Measurements from ENCODE around the gene BRSK2.
"Not testable (repeated sequence)": the region's sequence is repeated elsewhere in the genome, so short reads cannot be mapped to it uniquely, and the experiment has no call there.

BRSK2 gene

GRCh38 chr11:1409852-1410125, 20.1 kb downstream of the BRSK2 start:
- not testable (repeated sequence) for DNase-seq (ENCODE audit: low read depth)

- DNase-seq (ENCODE audit: low read depth) = no peak
Measured at GRCh38 chr11:1410366-1411291, 20.9 kb downstream of the BRSK2 start.

GRCh38 chr11:1411301-1411700, 21.6 kb downstream of the BRSK2 start:
- DNase-seq (ENCODE audit: low read depth) = no peak

GRCh38 chr11:1411739-1412138, 22.0 kb downstream of the BRSK2 start:
- DNase-seq (ENCODE audit: low read depth) = not testable (repeated sequence)

GRCh38 chr11:1412377-1413095, 22.8 kb downstream of the BRSK2 start:
- DNase-seq (ENCODE audit: low read depth) = no peak

- no peak for DNase-seq (ENCODE audit: low read depth)
Measured at GRCh38 chr11:1414650-1415049, 24.9 kb downstream of the BRSK2 start.

- no peak for DNase-seq (ENCODE audit: low read depth)
Measured at GRCh38 chr11:1415631-1416030, 25.9 kb downstream of the BRSK2 start.

- not testable (repeated sequence) for DNase-seq (ENCODE audit: low read depth)
Measured at GRCh38 chr11:1418192-1418795, 28.6 kb downstream of the BRSK2 start.

- no peak for DNase-seq (ENCODE audit: low read depth)
Measured at GRCh38 chr11:1419811-1420210, 30.1 kb downstream of the BRSK2 start.

- no peak for DNase-seq (ENCODE audit: low read depth)
Measured at GRCh38 chr11:1421291-1421690, 31.6 kb downstream of the BRSK2 start.

- DNase-seq (ENCODE audit: low read depth) = no peak
Measured at GRCh38 chr11:1422481-1422880, 32.7 kb downstream of the BRSK2 start.

- DNase-seq (ENCODE audit: low read depth) = no peak
Measured at GRCh38 chr11:1422981-1423380, 33.2 kb downstream of the BRSK2 start.

- not testable (repeated sequence) for DNase-seq (ENCODE audit: low read depth)
Measured at GRCh38 chr11:1423406-1423805, 33.7 kb downstream of the BRSK2 start.

- DNase-seq (ENCODE audit: low read depth) = no peak
Measured at GRCh38 chr11:1425006-1425405, 35.3 kb downstream of the BRSK2 start.

GRCh38 chr11:1425439-1425838, 35.7 kb downstream of the BRSK2 start:
- no peak for DNase-seq (ENCODE audit: low read depth)

GRCh38 chr11:1428762-1429316, 39.1 kb downstream of the BRSK2 start:
- no peak for DNase-seq (ENCODE audit: low read depth)

GRCh38 chr11:1433568-1433967, 43.8 kb downstream of the BRSK2 start:
- no peak for DNase-seq (ENCODE audit: low read depth)

GRCh38 chr11:1433977-1434640, 44.4 kb downstream of the BRSK2 start:
- no peak for DNase-seq (ENCODE audit: low read depth)

GRCh38 chr11:1435479-1435819, 45.7 kb downstream of the BRSK2 start:
- not testable (repeated sequence) for DNase-seq (ENCODE audit: low read depth)

GRCh38 chr11:1435820-1436467, 46.2 kb downstream of the BRSK2 start:
- DNase-seq (ENCODE audit: low read depth) = no peak

GRCh38 chr11:1436468-1437039, 46.8 kb downstream of the BRSK2 start:
- no peak for DNase-seq (ENCODE audit: low read depth)

Measured in stromal cell of bone marrow (primary cell).